Sigmoid colon (tissue), 7 donors: Measurements from ENCODE around the gene TMTC2. TPM values are rescaled to one million over a fixed set of nuclear protein-coding genes. Genes with fewer than 3 reads are reported as not detected.

ENCODE experiments used
- DNase-seq: peaks from one replicate; pipeline ENCODE4 v3.0.0-alpha.2; 2019
- H3K27ac ChIP-seq, 4 donors: fragments of 200-600 bp; sonication (generic); one replicate each; pipeline ENCODE4 v1.5.1; 2016 to 2019; ENCODE audit warnings: mild to moderate bottlenecking in 1 of 4
- H3K27me3 ChIP-seq, 3 donors: fragments of 200-600 bp; sonication (generic); one replicate each; pipeline ENCODE4 v1.5.1; 2019; ENCODE audit warnings: mild to moderate bottlenecking in 1 of 3
- H3K36me3 ChIP-seq, 4 donors: fragments of 200-600 bp; sonication (generic); one replicate each; pipeline ENCODE4 v1.5.1; 2016 to 2019
- H3K4me1 ChIP-seq, 4 donors: fragments of 200-600 bp; sonication (generic); one replicate each; pipeline ENCODE4 v1.5.1; 2017 to 2019
- H3K4me3 ChIP-seq, 4 donors: fragments of 200-600 bp; sonication (generic); one replicate each; pipeline ENCODE4 v1.5.1; 2017 to 2019; ENCODE audit warnings: mild to moderate bottlenecking in 2 of 4, moderate library complexity in 1 of 4
- H3K9me3 ChIP-seq, 4 donors: fragments of 200-600 bp in 3 of 4; sonication (generic) in 3 of 4; one replicate each; pipeline versions ENCODE4 v1.5.1 to v1.6.1; 2013 to 2019
- CTCF ChIP-seq, 4 experiments: fragments of 450-650 bp in 3 of 4; fragments of 200-600 bp in 1 of 4; IDR thresholded peaks; one replicate each; pipeline ENCODE4 v1.5.1; 2016 to 2019; ENCODE audit warnings: antibody characterized with exemption in 4 of 4, mild to moderate bottlenecking in 3 of 4, moderate library complexity in 2 of 4
- EP300 ChIP-seq, 4 donors: sonication (generic); formaldehyde crosslinking; IDR thresholded peaks; one replicate each; pipeline ENCODE4 v1.6.1; 2017; ENCODE audit warnings: antibody characterized with exemption in 4 of 4
- POLR2A ChIP-seq, 2 donors: fragments of 450-650 bp; IDR thresholded peaks; one replicate each; pipeline ENCODE4 v1.6.1; 2016; ENCODE audit warnings: antibody characterized with exemption in 2 of 2, mild to moderate bottlenecking in 2 of 2, moderate library complexity in 2 of 2
- POLR2AphosphoS5 ChIP-seq, 4 donors: sonication (generic); formaldehyde crosslinking; IDR thresholded peaks; one replicate each; pipeline ENCODE4 v1.6.1; 2017; ENCODE audit warnings: antibody characterized with exemption in 4 of 4
- WGBS, 2 donors: extraction: QIAGEN DNeasy Blood & Tissue Kit; methylation state at CpG; one replicate each; pipeline ENCODE4 v1.1.7; 2013; 5-methylcytosine and 5-hydroxymethylcytosine counted together
- intact Hi-C: fragments of 100-400 bp; cut with DNase I; formaldehyde crosslinking; loops from one replicate; pipeline ENCODE4 v1.15.1; 2023
- polyA plus RNA-seq, 3 donors: library from polyadenylated mRNA; stranded (reverse); fragments of 200-250 nt; gene quantifications; one replicate each; pipeline ENCODE4 v1.2.3, GENCODE V29; 2013
- total RNA-seq, 4 donors: library from RNA; depleted of rRNA; stranded (reverse); fragments of >200 nt; gene quantifications; one replicate each; pipeline ENCODE4 v1.1.0, GENCODE V29; 2016
- donor health status: healthy with polysubstance abuse.
- donor health status: Bipolar disorder and iron deficiency.
- donor health status: healthy.

Gene TMTC2
- total and polyA plus RNA-seq, 7 donors = 1.2 to 74.4 (median 61.2) TPM

DNA sequence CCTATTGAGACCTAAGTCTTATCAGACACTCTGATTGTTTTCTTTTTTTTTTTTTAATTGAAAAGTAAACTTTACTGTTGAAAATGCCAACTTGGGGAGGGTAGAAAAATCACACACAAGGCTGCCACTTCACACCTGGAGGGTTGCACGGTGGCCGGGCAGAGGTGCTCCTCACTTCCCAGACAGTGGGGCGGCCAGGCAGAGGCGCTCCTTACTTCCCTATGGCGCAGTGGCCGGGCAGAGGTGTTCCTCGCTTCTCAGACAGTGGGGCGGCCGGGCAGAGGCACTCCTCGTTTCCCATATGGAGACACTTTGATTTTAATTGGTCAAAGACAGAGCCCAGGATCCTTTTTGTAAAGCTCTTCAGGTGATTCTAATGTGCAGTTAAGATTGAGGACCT, 399.3 kb downstream of the TMTC2 start:
- no peaks in the 10 kb centered on the region for H3K9me3 ChIP-seq
- H3K27me3 ChIP-seq = no peaks in the 10 kb centered on the region
- WGBS, 2 donors = 95 to 96% methylated on average over 10 of the region's 10 CpGs
- intact Hi-C loops = no loop called here
- no peak for TF ChIP-seq POLR2A (IDR thresholded peaks at IDR 0.05)
- no peak for TF ChIP-seq POLR2AphosphoS5 (IDR thresholded peaks at IDR 0.05)
- no peak for TF ChIP-seq CTCF (IDR thresholded peaks at IDR 0.05)
- no peak for TF ChIP-seq EP300 (IDR thresholded peaks at IDR 0.05)
- H3K27ac ChIP-seq = no peak overlapping the region
- no peaks in the 10 kb centered on the region for H3K36me3 ChIP-seq
- no peak overlapping the region for H3K4me3 ChIP-seq
- no peak for DNase-seq
- H3K4me1 ChIP-seq = peaks cover 2 to 30% (median 20%) of the 10 kb centered on the region in 4 donors

DNA sequence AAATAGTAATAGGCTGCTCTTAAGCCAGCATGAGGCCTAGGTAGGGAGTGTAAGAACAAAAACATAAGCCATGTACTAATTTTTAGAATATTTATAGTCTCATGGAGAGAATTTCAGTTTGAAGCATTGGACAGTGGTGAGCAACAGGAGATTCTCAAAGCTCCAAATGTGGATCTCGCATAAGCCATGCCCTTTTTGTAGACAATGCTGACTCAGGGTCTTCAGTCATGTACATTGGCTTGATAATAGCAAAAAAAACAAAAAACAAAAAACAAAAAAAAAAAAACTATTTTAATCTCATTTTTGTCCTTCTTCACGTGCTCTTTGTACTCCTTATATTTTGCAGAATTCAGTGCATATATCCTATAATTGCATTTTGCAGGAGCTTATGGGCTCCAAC, 402.9 kb downstream of the TMTC2 start:
- Histone ChIP-seq H3K9me3 (no peaks in the 10 kb centered on the region), H3K36me3 (no peaks in the 10 kb centered on the region), H3K27ac (no peak overlapping the region), H3K27me3 (no peaks in the 10 kb centered on the region), H3K4me3 (no peak overlapping the region), H3K4me1 (no peaks in the 10 kb centered on the region)
- WGBS, 2 donors = 92 to 94% methylated on average over 2 of the region's 2 CpGs
- no peak for TF ChIP-seq POLR2A (IDR thresholded peaks at IDR 0.05)
- TF ChIP-seq EP300 (IDR thresholded peaks at IDR 0.05) = no peak
- TF ChIP-seq POLR2AphosphoS5 (IDR thresholded peaks at IDR 0.05) = no peak
- TF ChIP-seq CTCF (IDR thresholded peaks at IDR 0.05) = no peak
- intact Hi-C loops = no loop called here
- no peak for DNase-seq

GRCh38 chr12:83092129-83092528, 405.4 kb downstream of the TMTC2 start:
- TF ChIP-seq EP300 (IDR thresholded peaks at IDR 0.05) (no peak), CTCF (IDR thresholded peaks at IDR 0.05) (no peak), POLR2A (IDR thresholded peaks at IDR 0.05) (no peak), POLR2AphosphoS5 (IDR thresholded peaks at IDR 0.05) (no peak)
- Histone ChIP-seq H3K4me1 (no peaks in the 10 kb centered on the region), H3K27ac (no peak overlapping the region), H3K9me3 (no peaks in the 10 kb centered on the region), H3K36me3 (no peaks in the 10 kb centered on the region), H3K27me3 (no peaks in the 10 kb centered on the region), H3K4me3 (no peak overlapping the region)
- no peak for DNase-seq
- 81 to 86% methylated on average over 1 of the region's 1 CpG for WGBS, 2 donors
- intact Hi-C loops = no loop called here

DNA sequence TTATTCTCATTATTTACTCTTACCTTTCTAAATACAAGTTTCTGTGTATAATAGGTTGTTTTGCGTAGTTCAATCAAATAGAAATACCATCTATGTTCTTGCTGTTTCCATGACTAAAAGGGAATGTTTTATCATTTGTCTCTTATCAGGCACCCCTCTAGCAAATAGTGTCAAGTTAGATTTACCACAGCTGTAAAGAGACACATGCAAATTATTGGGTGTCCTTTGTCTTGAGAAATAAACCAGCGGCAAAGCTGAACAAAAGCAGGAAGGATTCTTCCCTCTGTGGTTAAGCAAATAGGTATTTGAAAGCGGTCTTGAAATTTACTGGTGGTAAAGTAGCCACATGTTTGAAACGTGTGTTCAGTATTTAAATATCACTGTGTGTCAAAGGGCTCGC, 405.9 kb downstream of the TMTC2 start:
- no peak overlapping the region for H3K27ac ChIP-seq
- H3K27me3 ChIP-seq = no peaks in the 10 kb centered on the region
- no peak for DNase-seq
- H3K9me3 ChIP-seq = no peaks in the 10 kb centered on the region
- no peak overlapping the region for H3K4me3 ChIP-seq
- TF ChIP-seq EP300 (IDR thresholded peaks at IDR 0.05) (no peak), POLR2A (IDR thresholded peaks at IDR 0.05) (no peak), POLR2AphosphoS5 (IDR thresholded peaks at IDR 0.05) (no peak), CTCF (IDR thresholded peaks at IDR 0.05) (no peak)
- no peaks in the 10 kb centered on the region for H3K4me1 ChIP-seq
- intact Hi-C loops = no loop called here
- H3K36me3 ChIP-seq = no peaks in the 10 kb centered on the region
- WGBS, 2 donors = 72 to 91% methylated on average over 5 of the region's 5 CpGs

DNA sequence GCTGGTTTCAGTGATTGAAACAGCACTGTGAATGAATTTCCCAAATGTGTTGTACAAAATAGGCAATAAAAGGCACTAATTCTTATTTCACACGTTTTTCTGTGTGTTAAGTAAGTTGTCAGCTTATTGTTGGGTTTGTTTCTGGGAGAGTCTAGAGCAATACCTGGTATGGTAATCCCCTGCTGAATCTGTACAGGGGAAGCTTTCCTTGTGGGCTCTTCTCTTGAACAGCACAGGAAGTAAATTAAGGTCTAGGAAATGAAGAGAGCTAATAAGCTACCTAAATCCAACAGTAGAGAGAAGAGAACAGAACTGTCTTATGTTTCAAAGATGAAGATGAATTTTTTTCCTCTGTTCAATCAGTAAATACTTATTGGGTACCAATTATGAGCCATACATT, 406.7 kb downstream of the TMTC2 start:
- no peak overlapping the region for H3K27ac ChIP-seq
- no peak for TF ChIP-seq POLR2A (IDR thresholded peaks at IDR 0.05)
- TF ChIP-seq CTCF (IDR thresholded peaks at IDR 0.05) = no peak
- TF ChIP-seq POLR2AphosphoS5 (IDR thresholded peaks at IDR 0.05) = no peak
- TF ChIP-seq EP300 (IDR thresholded peaks at IDR 0.05) = no peak
- intact Hi-C loops = no loop called here
- H3K9me3 ChIP-seq = no peaks in the 10 kb centered on the region
- H3K36me3 ChIP-seq = no peaks in the 10 kb centered on the region
- H3K4me3 ChIP-seq = no peak overlapping the region
- no peaks in the 10 kb centered on the region for H3K27me3 ChIP-seq
- DNase-seq = no peak
- 60 to 70% methylated on average over 1 of the region's 1 CpG for WGBS, 2 donors
- no peaks in the 10 kb centered on the region for H3K4me1 ChIP-seq
